NB4 (cell line): ENCODE measurements around the gene DNAH8.

Experiments used
- DNase-seq: peaks from one replicate; pipeline ENCODE4 v3.0.0; 2010; ENCODE audit warnings: low read depth
- H3K4me3 ChIP-seq: one replicate; pipeline ENCODE4 v1.5.1; 2011; ENCODE audit warnings: mild to moderate bottlenecking, low read depth, low read length, moderate library complexity
- MYC ChIP-seq: IDR thresholded peaks from 2 replicates; pipeline ENCODE4 v1.6.1; 2011; ENCODE audit warnings: low read depth, low read length
- POLR2A ChIP-seq: IDR thresholded peaks from 2 replicates; pipeline ENCODE4 v1.6.1; 2011; ENCODE audit warnings: mild to moderate bottlenecking; ENCODE audit not compliant: insufficient read length; ENCODE audit errors: extremely low read depth
- TF ChIP-seq, protein P1 (sequence below): IDR thresholded peaks from one replicate; pipeline ENCODE4 v1.5.1; 2012; ENCODE audit warnings: low read depth, low read length
- TF ChIP-seq, protein P2 (sequence below): IDR thresholded peaks from 2 replicates; pipeline ENCODE4 v1.6.1; 2011; ENCODE audit warnings: low read depth, low read length

DNAH8 gene

DNA sequence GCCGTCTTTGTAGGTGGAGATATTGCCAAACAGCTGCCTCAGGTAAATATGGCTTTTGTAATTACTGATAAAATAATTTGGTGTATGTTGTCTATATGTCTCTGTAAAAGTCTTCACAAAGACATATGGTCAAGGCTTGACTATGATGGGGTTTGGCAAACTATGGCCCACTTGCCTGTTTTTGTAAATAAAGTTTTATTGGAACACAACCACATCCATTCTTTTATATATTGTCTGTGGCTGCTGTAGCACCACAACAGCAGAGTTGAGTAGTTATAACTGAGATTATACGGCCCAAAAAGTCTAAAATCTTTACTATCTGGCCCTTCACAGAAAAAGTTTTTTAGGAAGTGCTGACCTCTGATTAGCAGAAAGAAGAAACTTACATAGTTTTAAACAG, 133.6 kb downstream of the DNAH8 start:
- DNase-seq, result no peak

DNA sequence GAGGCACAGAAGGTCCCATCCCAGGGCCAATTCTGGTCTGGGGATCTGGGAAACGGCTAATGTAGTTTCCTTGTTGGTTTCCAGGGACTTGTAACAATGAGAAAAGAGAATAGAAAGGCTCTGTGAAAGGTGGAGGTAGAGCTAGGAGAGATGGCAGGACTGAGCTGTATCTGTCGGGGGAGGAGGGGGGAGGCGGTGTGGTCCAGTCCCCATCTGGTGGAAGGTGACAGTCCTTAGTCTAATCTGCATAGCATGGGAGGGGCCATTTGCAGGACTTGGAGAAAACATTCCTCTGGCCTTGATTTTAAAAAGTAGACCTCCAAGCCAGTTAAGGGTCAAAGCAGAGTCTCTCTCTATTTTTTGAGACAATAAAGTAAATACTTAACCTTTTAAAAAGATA, 137.1 kb downstream of the DNAH8 start:
- DNase-seq, result no peak
- TF ChIP-seq POLR2A, result no peak
- no peak for TF ChIP-seq MYC
- TF ChIP-seq, protein P1, sequence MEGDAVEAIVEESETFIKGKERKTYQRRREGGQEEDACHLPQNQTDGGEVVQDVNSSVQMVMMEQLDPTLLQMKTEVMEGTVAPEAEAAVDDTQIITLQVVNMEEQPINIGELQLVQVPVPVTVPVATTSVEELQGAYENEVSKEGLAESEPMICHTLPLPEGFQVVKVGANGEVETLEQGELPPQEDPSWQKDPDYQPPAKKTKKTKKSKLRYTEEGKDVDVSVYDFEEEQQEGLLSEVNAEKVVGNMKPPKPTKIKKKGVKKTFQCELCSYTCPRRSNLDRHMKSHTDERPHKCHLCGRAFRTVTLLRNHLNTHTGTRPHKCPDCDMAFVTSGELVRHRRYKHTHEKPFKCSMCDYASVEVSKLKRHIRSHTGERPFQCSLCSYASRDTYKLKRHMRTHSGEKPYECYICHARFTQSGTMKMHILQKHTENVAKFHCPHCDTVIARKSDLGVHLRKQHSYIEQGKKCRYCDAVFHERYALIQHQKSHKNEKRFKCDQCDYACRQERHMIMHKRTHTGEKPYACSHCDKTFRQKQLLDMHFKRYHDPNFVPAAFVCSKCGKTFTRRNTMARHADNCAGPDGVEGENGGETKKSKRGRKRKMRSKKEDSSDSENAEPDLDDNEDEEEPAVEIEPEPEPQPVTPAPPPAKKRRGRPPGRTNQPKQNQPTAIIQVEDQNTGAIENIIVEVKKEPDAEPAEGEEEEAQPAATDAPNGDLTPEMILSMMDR, result no peak
- TF ChIP-seq, protein P2, sequence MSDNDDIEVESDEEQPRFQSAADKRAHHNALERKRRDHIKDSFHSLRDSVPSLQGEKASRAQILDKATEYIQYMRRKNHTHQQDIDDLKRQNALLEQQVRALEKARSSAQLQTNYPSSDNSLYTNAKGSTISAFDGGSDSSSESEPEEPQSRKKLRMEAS, result no peak
- H3K4me3 ChIP-seq, result no peak overlapping the region

More for the DNA sequence above, 133.6 kb downstream of the DNAH8 start:
- TF ChIP-seq, protein P1, result no peak
- no peak for TF ChIP-seq MYC
- TF ChIP-seq, protein P2, result no peak
- no peak for TF ChIP-seq POLR2A
- no peak overlapping the region for H3K4me3 ChIP-seq

DNA sequence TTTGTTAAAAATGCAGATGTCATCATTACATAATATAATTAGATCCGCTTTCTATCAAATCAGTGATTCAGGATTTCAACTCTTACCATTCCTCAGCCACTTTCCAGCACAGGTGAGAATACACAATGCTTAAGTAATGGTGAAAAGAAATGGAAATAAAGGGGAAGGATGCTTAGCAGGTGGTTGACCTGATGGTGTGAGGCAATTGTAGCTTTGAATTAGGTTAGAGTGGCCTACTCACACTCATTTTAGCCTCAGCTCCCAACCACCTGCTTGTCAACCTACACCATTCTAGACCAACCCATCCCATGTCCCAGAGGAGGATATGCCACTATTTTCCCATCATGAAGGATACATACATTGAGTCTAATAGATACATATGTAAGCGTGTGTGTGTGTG, 138.1 kb downstream of the DNAH8 start:
- TF ChIP-seq MYC (no peak), POLR2A (no peak)
- no peak overlapping the region for H3K4me3 ChIP-seq
- no peak for DNase-seq

DNA sequence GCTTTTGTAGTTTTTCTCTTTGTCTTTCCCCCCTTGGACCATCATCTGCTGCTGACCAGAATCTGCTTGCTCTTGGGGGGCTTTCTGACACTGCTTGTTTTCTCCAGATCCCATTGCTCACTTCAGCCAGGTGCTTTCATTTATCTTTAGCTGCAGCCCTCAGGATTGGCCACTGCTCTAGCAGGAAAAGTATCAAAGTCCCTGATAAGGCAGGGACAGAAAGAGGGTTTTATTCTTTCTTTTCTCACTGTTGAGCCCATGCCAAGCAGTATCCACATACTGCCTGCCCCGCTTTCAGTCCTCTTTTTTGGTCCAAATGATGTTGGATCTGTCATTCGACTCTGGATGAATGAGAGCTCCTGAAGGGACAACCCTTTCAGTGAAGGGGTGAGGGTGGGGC, 141.4 kb downstream of the DNAH8 start:
- H3K4me3 ChIP-seq, result no peak overlapping the region
- no peak for TF ChIP-seq POLR2A
- TF ChIP-seq MYC, result no peak
- TF ChIP-seq, protein P1, result no peak
- TF ChIP-seq, protein P2, result no peak
- no peak for DNase-seq

DNA sequence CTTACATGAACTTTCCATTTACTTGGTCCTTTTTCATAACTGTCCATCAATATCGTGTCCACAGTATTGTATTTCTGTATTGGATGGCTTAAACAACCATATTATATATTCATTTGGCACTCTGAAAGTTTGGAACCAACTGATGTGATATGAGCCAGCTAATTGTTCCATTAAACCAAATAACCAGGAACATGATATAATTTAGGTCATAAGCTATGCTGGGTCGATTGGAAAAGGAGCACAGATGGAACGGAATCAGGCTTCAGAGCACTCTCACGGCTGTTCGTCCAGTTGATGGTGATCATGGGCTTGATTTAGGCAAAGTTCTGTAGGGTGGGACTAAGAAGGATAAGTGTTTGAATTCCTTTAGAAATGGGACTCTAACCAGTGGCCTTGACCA, 142.7 kb downstream of the DNAH8 start:
- TF ChIP-seq MYC (no peak), POLR2A (no peak)
- TF ChIP-seq, protein P1, result no peak
- TF ChIP-seq, protein P2, result no peak
- no peak for DNase-seq
- H3K4me3 ChIP-seq, result no peak overlapping the region

DNA sequence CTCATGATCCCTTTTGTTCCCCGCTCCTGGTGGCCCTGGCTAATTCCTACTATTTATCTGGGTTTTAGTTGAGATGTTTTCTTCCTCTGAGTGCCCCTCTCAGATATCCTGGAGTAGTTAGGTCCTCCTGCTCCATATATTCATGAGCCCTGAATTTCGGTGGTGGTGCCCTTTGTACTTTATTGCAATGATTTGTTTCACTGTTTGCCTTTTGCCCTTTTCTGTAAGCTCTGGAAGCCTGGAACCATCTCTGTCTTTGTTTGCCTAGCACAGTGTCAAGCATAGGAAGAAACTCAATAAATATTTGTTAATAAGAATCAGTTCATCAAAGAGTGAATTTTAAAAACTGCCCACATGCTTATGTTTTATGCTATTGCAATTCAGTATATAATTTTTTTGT, 144.9 kb downstream of the DNAH8 start:
- no peak for TF ChIP-seq MYC
- TF ChIP-seq, protein P1, result no peak
- TF ChIP-seq, protein P2, result no peak
- no peak for TF ChIP-seq POLR2A
- no peak overlapping the region for H3K4me3 ChIP-seq
- DNase-seq, result no peak
